T47D (cell line): Measurements from ENCODE around the gene TRIM56.
"Not testable (repeated sequence)": the region's sequence is repeated elsewhere in the genome, so short reads cannot be mapped to it uniquely, and the experiment has no call there.

Experiments used
- DNase-seq, 2 experiments: peaks; one replicate each; pipeline versions ENCODE4 v3.0.0 to v3.0.0-alpha.2; 2011 to 2012; ENCODE audit warnings: low read depth in 1 of 2, low spot score in 1 of 2
- JUND ChIP-seq: IDR thresholded peaks from 2 replicates; pipeline ENCODE4 v1.6.1; 2012; ENCODE audit warnings: low read depth
- in situ Hi-C: cut with HindIII; loops from 2 replicates; pipeline ENCODE4 v1.10.0; 2016; ENCODE audit warnings: low sequenced_read_pairs, low pct_unique_long_range_greater_than_20kb

TRIM56 gene

GRCh38 chr7:101109368-101109767, 24.1 kb downstream of the TRIM56 start:
- no peak for TF ChIP-seq JUND
- in situ Hi-C loops = no loop called here
- no peak for DNase-seq

GRCh38 chr7:101111261-101111660, 26.0 kb downstream of the TRIM56 start:
- DNase-seq = no peak
- in situ Hi-C loops = no loop called here
- TF ChIP-seq JUND = no peak

- in situ Hi-C loops = no loop called here
- TF ChIP-seq JUND = no peak
- no peak for DNase-seq
Observed at GRCh38 chr7:101112233-101112632, 27.0 kb downstream of the TRIM56 start.

- DNase-seq, in situ Hi-C loops: not testable (repeated sequence)
Observed at GRCh38 chr7:101113140-101113539, 27.9 kb downstream of the TRIM56 start.

- DNase-seq = no peak
- in situ Hi-C loops = no loop called here
- TF ChIP-seq JUND = no peak
Observed at GRCh38 chr7:101113836-101114235, 28.6 kb downstream of the TRIM56 start.

GRCh38 chr7:101114492-101114891, 29.2 kb downstream of the TRIM56 start:
- DNase-seq = no peak
- no peak for TF ChIP-seq JUND
- in situ Hi-C loops = no loop called here

- no peak for TF ChIP-seq JUND
- in situ Hi-C loops = no loop called here
- DNase-seq = no peak
Observed at GRCh38 chr7:101115215-101115614, 29.9 kb downstream of the TRIM56 start.

- in situ Hi-C loops = no loop called here
- TF ChIP-seq JUND = no peak
- no peak for DNase-seq
Observed at GRCh38 chr7:101116898-101117297, 31.6 kb downstream of the TRIM56 start.

- in situ Hi-C loops = no loop called here
- no peak for TF ChIP-seq JUND
- no peak for DNase-seq
Observed at GRCh38 chr7:101118856-101119255, 33.6 kb downstream of the TRIM56 start.

- DNase-seq = no peak
- in situ Hi-C loops = no loop called here
- TF ChIP-seq JUND = no peak
Observed at GRCh38 chr7:101119876-101120275, 34.6 kb downstream of the TRIM56 start.

- no peak for TF ChIP-seq JUND
- in situ Hi-C loops = no loop called here
Observed at GRCh38 chr7:101120315-101120714, 35.0 kb downstream of the TRIM56 start.

GRCh38 chr7:101121631-101121990, 36.3 kb downstream of the TRIM56 start:
- in situ Hi-C loops, DNase-seq: not testable (repeated sequence)

More at GRCh38 chr7:101120315-101120714, 35.0 kb downstream of the TRIM56 start:
- DNase-seq = no peak

GRCh38 chr7:101121991-101122932, 37.0 kb downstream of the TRIM56 start:
- in situ Hi-C loops = no loop called here
- no peak for TF ChIP-seq JUND
- DNase-seq = peak in 1 of 2 experiments; percentile 39
